Eye (tissue), 1 donor: ENCODE measurements around the gene ARHGAP8.
"Not testable (repeated sequence)": the region's sequence is repeated elsewhere in the genome, so short reads cannot be mapped to it uniquely, and the experiment has no call there.

ENCODE experiments used
- DNase-seq: peaks from one replicate; pipeline ENCODE4 v3.0.0-alpha.2; 2015

The ARHGAP8 gene

GRCh38 chr22:44727148-44727547 lies 25.2 kb upstream of the ARHGAP8 start:
- DNase-seq, result no peak

- no peak for DNase-seq
These were observed 24.7 kb upstream of the ARHGAP8 start for GRCh38 chr22:44727709-44728108.

- no peak for DNase-seq
These were observed 23.5 kb upstream of the ARHGAP8 start for GRCh38 chr22:44728761-44729324.

- DNase-seq, result peak; percentile 65
These were observed 22.9 kb upstream of the ARHGAP8 start for GRCh38 chr22:44729391-44730021.

GRCh38 chr22:44730022-44730393 lies 22.4 kb upstream of the ARHGAP8 start:
- no peak for DNase-seq

- no peak for DNase-seq
These were observed 21.7 kb upstream of the ARHGAP8 start for GRCh38 chr22:44730490-44731356.

GRCh38 chr22:44731357-44731970 lies 20.9 kb upstream of the ARHGAP8 start:
- DNase-seq, result no peak

- DNase-seq, result no peak
These were observed 20.3 kb upstream of the ARHGAP8 start for GRCh38 chr22:44732017-44732561.

- DNase-seq, result no peak
These were observed 19.7 kb upstream of the ARHGAP8 start for GRCh38 chr22:44732661-44733060.

GRCh38 chr22:44733426-44734106 lies 18.8 kb upstream of the ARHGAP8 start:
- no peak for DNase-seq

GRCh38 chr22:44734278-44734677 lies 18.1 kb upstream of the ARHGAP8 start:
- no peak for DNase-seq

GRCh38 chr22:44734801-44735517 lies 17.4 kb upstream of the ARHGAP8 start:
- no peak for DNase-seq

GRCh38 chr22:44735518-44736428 lies 16.6 kb upstream of the ARHGAP8 start:
- DNase-seq, result peak; percentile 88

- DNase-seq, result no peak
These were observed 15.6 kb upstream of the ARHGAP8 start for GRCh38 chr22:44736581-44737405.

GRCh38 chr22:44737406-44738346 lies 14.7 kb upstream of the ARHGAP8 start:
- DNase-seq, result no peak

GRCh38 chr22:44738347-44738715 lies 14.0 kb upstream of the ARHGAP8 start:
- no peak for DNase-seq

GRCh38 chr22:44739024-44739423 lies 13.4 kb upstream of the ARHGAP8 start:
- no peak for DNase-seq

- DNase-seq, result not testable (repeated sequence)
These were observed 12.7 kb upstream of the ARHGAP8 start for GRCh38 chr22:44739666-44740065.

GRCh38 chr22:44740307-44740706 lies 12.1 kb upstream of the ARHGAP8 start:
- DNase-seq, result no peak
